HL-60/S4 (cell line): ENCODE results near the gene PSMC1.

Source experiments
- in situ Hi-C: fragments of 300-500 bp; cut with MboI; formaldehyde crosslinking; loops from 2 replicates; pipeline ENCODE4 v1.14.3; 2022; ENCODE audit warnings: low sequenced_read_pairs

The PSMC1 gene

GRCh38 chr14:90275820-90276219 is 19.5 kb downstream of the PSMC1 start:
- in situ Hi-C loops = no loop called here

DNA sequence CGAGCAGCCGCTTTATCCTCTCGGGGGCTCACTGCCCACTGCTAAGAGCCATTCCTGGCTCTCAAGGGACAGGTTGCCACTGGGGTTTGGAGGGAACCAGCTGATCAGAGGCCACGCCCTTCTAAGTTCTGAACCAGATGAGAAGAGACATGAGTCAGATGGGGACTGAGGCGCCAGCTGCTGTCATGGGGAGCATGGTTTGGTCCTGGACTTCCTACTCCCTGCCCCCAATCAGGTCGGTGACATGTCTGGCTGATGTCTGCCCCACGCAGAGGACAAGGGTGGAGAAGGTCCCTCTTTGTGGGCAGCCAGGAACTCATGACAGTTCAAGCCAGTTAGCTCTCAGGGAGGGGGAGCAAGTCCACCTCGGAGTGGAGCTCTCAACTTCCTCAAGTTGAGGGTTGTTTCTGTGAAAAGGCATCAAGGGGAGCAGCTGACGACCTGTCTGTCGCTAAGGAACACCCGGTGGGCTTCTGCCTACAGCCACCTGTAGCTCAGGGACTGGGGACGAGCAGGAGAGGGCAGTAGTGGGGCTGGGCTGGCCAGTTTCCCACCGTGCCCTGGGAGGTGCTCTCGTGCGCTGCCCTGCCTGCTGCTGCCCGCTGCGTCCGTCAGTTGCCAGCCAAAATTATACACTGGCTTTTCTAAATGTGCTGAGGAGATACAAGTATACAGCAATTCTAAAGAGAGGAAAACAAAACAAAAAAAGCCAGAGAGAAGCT is 20.5 kb downstream of the PSMC1 start:
- in situ Hi-C loops = no loop called here

- in situ Hi-C loops = no loop called here
These were observed 21.3 kb downstream of the PSMC1 start for GRCh38 chr14:90277581-90278198.

DNA sequence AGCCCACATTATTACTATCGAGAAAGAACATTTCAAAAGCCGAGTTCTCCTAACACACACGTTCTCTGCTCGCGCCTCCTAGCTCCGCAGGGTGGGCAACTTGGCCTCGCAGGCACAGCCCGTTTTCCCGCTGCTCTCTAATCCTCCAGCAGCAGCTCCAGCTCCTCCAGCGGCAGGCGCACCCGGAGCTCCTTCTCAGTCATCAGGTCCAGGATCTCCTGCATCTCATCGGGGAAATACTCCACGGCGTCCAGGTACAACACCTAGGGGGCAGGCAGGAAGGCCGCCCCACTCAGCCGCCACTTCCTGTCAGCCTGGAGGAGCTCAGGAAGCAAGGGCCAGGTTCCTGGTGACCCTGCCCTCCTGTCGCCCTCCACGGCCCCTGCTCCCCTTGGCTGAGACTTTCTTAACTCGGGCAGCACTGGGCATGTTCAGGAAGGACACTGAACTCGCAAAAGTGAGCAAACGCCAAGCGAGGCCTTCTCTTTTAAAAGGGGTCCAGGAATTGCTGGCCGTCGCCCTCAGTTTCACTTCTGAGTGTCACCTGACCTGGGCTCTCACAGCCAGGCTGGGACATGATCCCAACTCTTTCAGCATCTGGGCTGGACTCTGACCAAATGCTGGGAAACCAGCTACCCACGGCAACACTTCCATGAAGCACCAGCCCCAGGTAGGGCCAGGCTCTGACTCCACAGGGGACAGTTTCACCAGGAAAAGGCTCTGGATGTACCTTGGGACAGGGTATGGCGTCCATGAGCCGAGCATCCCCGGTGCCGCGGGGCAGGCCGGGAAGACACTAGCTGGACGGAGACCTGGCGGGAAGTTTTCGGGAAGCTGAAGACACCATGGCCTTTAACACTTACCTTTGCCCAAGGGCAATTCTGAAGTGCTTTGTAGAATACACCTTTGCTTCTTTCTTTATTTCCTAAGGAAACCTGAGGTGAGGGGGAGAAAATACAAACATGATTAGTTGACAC is 22.1 kb downstream of the PSMC1 start:
- in situ Hi-C loops = no loop called here

DNA sequence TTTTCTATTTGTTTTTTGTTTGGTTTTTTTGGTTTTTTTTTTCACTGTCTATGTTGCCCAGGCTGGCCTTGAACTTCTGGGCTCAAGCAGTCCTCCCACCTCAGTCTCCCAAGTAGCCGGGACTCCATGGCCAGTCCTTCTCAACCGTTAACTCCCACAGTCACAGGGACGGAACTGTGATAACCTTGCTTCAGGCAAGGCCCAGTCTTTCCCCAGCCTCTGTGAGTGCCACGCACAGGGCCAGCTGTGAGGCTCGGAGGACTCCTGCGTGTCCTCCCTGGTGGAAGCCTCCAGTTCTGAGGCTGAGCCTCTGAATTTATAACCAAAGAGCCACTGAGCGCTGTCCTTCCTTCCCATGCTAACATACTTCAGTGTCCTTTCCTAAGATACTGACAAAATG is 23.7 kb downstream of the PSMC1 start:
- in situ Hi-C loops = no loop called here

DNA sequence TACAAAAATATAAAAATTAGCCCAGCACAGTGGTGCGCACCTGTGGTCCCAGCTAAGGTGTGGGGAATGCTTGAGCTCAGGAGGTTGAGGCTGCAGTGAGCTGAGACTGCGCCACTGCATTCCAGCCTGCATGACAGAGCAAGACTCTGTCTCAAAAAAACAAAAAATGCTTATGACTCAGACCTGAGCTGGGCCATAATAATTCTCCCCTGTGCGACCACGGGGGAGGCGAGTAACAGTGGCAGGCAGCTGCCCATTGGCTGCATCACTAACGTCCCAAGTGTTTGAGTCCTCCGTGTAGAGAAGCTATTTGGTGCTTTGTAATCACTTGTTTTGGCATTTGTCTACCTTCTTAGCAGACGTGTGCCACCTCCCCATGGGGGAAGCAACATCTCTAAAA is 24.9 kb downstream of the PSMC1 start:
- in situ Hi-C loops = no loop called here

DNA sequence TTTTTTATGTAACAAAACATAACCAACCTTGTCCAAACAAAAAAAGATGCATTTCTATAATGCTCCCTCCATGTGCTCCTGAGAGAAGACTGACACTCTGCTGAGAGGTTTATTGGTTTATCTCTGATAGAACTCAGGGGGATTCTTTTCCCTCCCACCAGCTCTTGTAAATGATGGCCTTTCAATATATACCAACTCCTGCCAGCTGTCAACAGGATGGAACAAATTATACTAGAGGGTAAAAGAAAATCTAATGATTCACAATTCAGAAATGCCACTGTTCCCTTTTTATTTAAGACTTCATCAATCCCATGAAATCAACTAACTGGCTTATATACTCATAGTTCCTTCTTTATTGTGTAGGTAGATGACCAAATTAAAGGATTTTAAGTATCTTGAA is 25.4 kb downstream of the PSMC1 start:
- in situ Hi-C loops = no loop called here

DNA sequence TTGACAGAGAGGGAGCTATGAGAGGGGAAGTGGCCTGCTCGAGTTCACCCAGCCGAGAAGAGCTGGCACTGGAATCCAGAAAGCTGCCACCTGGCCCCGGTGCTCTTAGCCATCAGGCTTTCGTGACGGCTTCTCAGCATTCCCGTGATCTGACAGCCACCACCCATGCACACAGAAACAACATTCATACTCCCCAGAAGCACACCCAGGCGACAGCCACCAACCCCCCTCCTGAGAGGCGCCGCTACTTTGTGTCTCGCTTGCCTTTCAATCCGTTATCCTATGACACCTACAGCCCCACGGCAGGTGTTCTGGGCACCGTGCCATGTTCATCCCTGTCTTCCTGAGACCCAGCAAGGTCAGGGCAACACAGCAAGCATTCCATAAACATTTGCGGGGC is 31.4 kb downstream of the PSMC1 start:
- in situ Hi-C loops = no loop called here

- in situ Hi-C loops = no loop called here
These were observed 32.5 kb downstream of the PSMC1 start for GRCh38 chr14:90288651-90289355.

GRCh38 chr14:90290337-90291011 is 34.1 kb downstream of the PSMC1 start:
- in situ Hi-C loops = no loop called here

- in situ Hi-C loops = no loop called here
These were observed 35.3 kb downstream of the PSMC1 start for GRCh38 chr14:90291699-90292098.

DNA sequence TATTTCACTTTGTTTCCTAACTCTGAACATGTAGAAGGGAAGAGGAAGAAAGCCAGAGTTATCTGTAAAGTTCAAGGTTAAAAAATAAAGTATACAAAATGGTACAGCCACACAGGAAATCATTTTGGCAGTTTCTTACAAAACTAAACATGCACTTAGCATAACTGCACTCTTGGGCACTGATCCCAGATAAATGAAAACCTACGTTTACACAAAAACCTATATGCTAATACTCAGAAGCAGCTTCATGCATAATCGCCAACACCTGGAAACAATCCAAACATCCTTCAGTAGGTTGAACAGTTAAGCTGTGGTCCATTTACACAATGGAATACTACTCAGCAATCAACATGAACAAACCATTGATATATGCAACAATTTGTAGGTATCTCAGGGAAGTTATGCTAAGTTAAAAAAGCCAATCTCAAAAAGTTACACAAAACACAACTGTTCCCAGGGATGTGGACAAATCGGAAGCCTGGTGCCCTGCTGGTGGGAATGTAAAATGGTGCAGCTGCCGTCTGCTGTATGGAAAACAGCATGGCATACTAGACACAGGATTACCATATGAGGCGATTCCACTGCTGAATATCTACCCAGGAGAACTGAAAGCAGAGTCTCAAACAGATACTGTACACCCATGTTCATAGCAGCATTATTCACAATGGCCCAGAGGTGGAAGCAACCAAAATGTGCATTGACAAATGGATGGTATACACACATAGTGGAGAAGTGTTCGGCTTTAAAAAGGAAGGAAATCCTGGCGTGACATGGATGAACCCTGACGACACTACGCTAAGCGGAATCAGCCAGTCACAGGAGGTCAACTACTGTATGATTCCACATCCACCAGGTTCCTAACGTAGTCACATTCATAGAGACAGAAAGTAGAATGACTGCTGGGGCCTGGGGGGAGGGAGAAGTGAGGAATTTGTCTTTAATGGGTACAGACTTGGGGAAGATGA is 37.7 kb downstream of the PSMC1 start:
- in situ Hi-C loops = no loop called here

GRCh38 chr14:90294872-90295271 is 38.5 kb downstream of the PSMC1 start:
- in situ Hi-C loops = no loop called here

- in situ Hi-C loops = no loop called here
These were observed 39.6 kb downstream of the PSMC1 start for GRCh38 chr14:90295870-90296516.

DNA sequence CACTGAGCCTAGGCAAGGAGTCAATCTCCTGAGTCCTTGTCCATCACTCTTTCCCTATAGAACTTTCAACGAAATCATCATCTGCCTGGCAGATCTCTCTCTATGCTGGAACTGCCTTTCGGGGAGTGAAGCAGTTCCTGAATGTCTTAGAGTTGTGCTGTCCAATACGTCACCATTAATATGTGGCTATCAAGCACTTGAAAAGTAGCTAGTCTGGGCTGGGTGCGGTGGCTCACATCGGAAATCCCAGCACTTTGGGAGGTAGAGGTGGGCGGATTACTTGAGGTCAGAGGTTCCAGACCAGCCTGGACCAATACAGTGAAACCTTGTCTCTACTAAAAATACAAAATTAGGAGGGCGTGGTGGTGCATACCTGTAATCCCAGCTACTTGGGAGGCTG is 40.3 kb downstream of the PSMC1 start:
- in situ Hi-C loops = no loop called here

GRCh38 chr14:90297876-90298629 is 41.7 kb downstream of the PSMC1 start:
- in situ Hi-C loops = no loop called here

- in situ Hi-C loops = no loop called here
These were observed 43.1 kb downstream of the PSMC1 start for GRCh38 chr14:90299408-90299807.

DNA sequence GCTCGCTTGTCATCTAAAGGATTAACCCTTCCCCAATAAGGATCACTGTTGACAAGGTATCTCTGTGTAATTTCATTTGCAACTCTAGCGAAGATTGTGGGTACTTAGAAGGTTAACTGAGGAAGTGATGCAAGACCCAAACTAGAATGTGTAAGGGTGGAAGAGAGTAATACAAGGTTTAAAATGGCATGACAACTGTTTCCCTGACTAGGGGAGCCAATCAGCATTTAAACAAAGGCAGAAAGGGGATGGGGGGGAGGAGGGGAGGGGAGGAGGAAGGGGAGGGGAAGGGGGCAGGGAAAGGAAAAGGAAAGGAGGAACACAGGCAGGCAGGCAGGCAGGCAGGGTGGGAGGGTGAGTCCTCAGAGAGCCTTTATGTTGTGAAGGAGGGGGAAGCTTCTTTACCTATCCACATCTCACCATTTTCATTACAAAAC is 44.3 kb downstream of the PSMC1 start:
- in situ Hi-C loops = no loop called here
